Right lobe of liver (tissue), 4 donors: ENCODE results near the gene SBF2.

ENCODE experiments used
- CTCF ChIP-seq, 4 donors: fragments of 200-600 bp in 3 of 4; fragments of 450-650 bp in 1 of 4; IDR thresholded peaks; one replicate each; pipeline versions ENCODE4 v1.5.1 to v1.8.0; 2016 to 2022; ENCODE audit warnings: antibody characterized with exemption in 4 of 4, mild to moderate bottlenecking in 2 of 4
- POLR2A ChIP-seq: fragments of 450-650 bp; IDR thresholded peaks from one replicate; pipeline ENCODE4 v1.6.1; 2017; ENCODE audit warnings: antibody characterized with exemption, mild to moderate bottlenecking
- donor health status: DM: no; HTN: no; CAD: no.
- donor health status: DM: no; HTN: no; CAD: no.
- donor health status: DM: no; HTN: yes; CAD: no.

GRCh38 chr11:10114593-10115404 lies 179.2 kb downstream of the SBF2 start:
- TF ChIP-seq CTCF (IDR thresholded peaks at IDR 0.05) (no peak), POLR2A (no peak)
